Testis (tissue), 2 donors: ENCODE measurements around the gene CYP4F12.

Experiments
- CTCF ChIP-seq, 3 experiments: fragments of 450-650 bp in 2 of 3; fragments of 200-600 bp in 1 of 3; sonication (generic) in 1 of 3; IDR thresholded peaks; one replicate each; pipeline ENCODE4 v1.5.1; 2016 to 2019; ENCODE audit warnings: antibody characterized with exemption in 3 of 3, mild to moderate bottlenecking in 2 of 3, moderate library complexity in 1 of 3
- POLR2A ChIP-seq: fragments of 450-650 bp; IDR thresholded peaks from one replicate; pipeline ENCODE4 v1.6.1; 2017; ENCODE audit warnings: antibody characterized with exemption, mild to moderate bottlenecking, moderate library complexity

GRCh38 chr19:15649526-15649925 is 23.4 kb upstream of the CYP4F12 start:
- TF ChIP-seq CTCF (IDR thresholded peaks at IDR 0.05) (no peak), POLR2A (no peak)
